Neutrophil (primary cell): Measurements from ENCODE around the gene GALR1.
A peak's percentile ranks its signal among the peaks of the same experiment; 100 is the strongest.

Source experiments
- H3K27ac ChIP-seq: fragments of 200-600 bp; sonication (generic); 2 replicates; pipeline ENCODE4 v1.5.1; 2016; ENCODE audit warnings: mild to moderate bottlenecking, moderate library complexity
- H3K27me3 ChIP-seq: fragments of 200-600 bp; sonication (generic); 2 replicates; pipeline ENCODE4 v1.6.0; 2016; ENCODE audit warnings: mild to moderate bottlenecking
- H3K36me3 ChIP-seq: fragments of 200-600 bp; sonication (generic); 2 replicates; pipeline ENCODE4 v1.5.1; 2017
- H3K4me1 ChIP-seq, 2 experiments: fragments of 200-600 bp in 1 of 2; sonication (generic) in 1 of 2; 1 replicate in 1 of 2; 2 replicates in 1 of 2; pipeline versions ENCODE4 v1.5.1 to v1.6.1; 2013 to 2016; ENCODE audit warnings: low read depth in 1 of 2, low read length in 1 of 2, mild to moderate bottlenecking in 1 of 2, moderate library complexity in 1 of 2; ENCODE audit not compliant: control insufficient read depth in 1 of 2, insufficient read depth in 1 of 2
- H3K4me3 ChIP-seq, 2 experiments: fragments of 200-600 bp in 1 of 2; sonication (generic) in 1 of 2; 1 replicate in 1 of 2; 2 replicates in 1 of 2; pipeline ENCODE4 v1.5.1; 2013 to 2016; ENCODE audit warnings: low read depth in 1 of 2, low read length in 1 of 2, mild to moderate bottlenecking in 1 of 2, moderate library complexity in 1 of 2
- H3K9me3 ChIP-seq: fragments of 200-600 bp; sonication (generic); 2 replicates; pipeline ENCODE4 v1.5.1; 2016
- CTCF ChIP-seq: fragments of 200-600 bp; sonication (generic); IDR thresholded peaks from 2 replicates; pipeline ENCODE4 v1.5.1; 2016; ENCODE audit warnings: antibody characterized with exemption

Gene GALR1

GRCh38 chr18:77210249-77210648 lies 39.4 kb upstream of the GALR1 start:
- Histone ChIP-seq H3K36me3 (no peaks in the 10 kb centered on the region), H3K27me3 (no peaks in the 10 kb centered on the region), H3K4me1 (peaks cover 19 to 23% of the 10 kb centered on the region in 2 experiments), H3K27ac (no peak overlapping the region), H3K4me3 (no peak overlapping the region), H3K9me3 (no peaks in the 10 kb centered on the region)
- no peak for TF ChIP-seq CTCF

- H3K9me3 ChIP-seq, result no peaks in the 10 kb centered on the region
- H3K4me1 ChIP-seq, result peaks cover 6 to 8% of the 10 kb centered on the region in 2 experiments
- TF ChIP-seq CTCF, result no peak
- H3K36me3 ChIP-seq, result no peaks in the 10 kb centered on the region
- no peaks in the 10 kb centered on the region for H3K27me3 ChIP-seq
- no peak overlapping the region for H3K4me3 ChIP-seq
- H3K27ac ChIP-seq, result peak overlapping the region; percentile 40
Measured at GRCh38 chr18:77218642-77219041, 31.0 kb upstream of the GALR1 start.

GRCh38 chr18:77220726-77221125 lies 28.9 kb upstream of the GALR1 start:
- no peak overlapping the region for H3K4me3 ChIP-seq
- H3K27ac ChIP-seq, result no peak overlapping the region
- no peaks in the 10 kb centered on the region for H3K36me3 ChIP-seq
- peaks cover 6 to 8% of the 10 kb centered on the region in 2 experiments for H3K4me1 ChIP-seq
- peaks cover 3% of the 10 kb centered on the region for H3K27me3 ChIP-seq
- no peaks in the 10 kb centered on the region for H3K9me3 ChIP-seq
- no peak for TF ChIP-seq CTCF

GRCh38 chr18:77222464-77222863 lies 27.2 kb upstream of the GALR1 start:
- Histone ChIP-seq H3K27ac (no peak overlapping the region), H3K4me3 (no peak overlapping the region), H3K9me3 (no peaks in the 10 kb centered on the region), H3K4me1 (peaks cover 6 to 8% of the 10 kb centered on the region in 2 experiments), H3K27me3 (peaks cover 17% of the 10 kb centered on the region), H3K36me3 (no peaks in the 10 kb centered on the region)
- no peak for TF ChIP-seq CTCF

- Histone ChIP-seq H3K36me3 (no peaks in the 10 kb centered on the region), H3K27ac (no peak overlapping the region), H3K27me3 (peaks cover 23% of the 10 kb centered on the region), H3K4me1 (peaks cover 6 to 7% of the 10 kb centered on the region in 2 experiments), H3K9me3 (no peaks in the 10 kb centered on the region), H3K4me3 (no peak overlapping the region)
- no peak for TF ChIP-seq CTCF
Measured at GRCh38 chr18:77223221-77223639, 26.4 kb upstream of the GALR1 start.

GRCh38 chr18:77223653-77224052 lies 26.0 kb upstream of the GALR1 start:
- Histone ChIP-seq H3K27me3 (peaks cover 27% of the 10 kb centered on the region), H3K36me3 (no peaks in the 10 kb centered on the region), H3K4me3 (no peak overlapping the region), H3K27ac (no peak overlapping the region), H3K9me3 (no peaks in the 10 kb centered on the region), H3K4me1 (peaks cover 3% of the 10 kb centered on the region in 2 experiments)
- TF ChIP-seq CTCF, result no peak
